WTC11 (cell line): ENCODE results near the gene HTR6. TPM values are rescaled to one million over a fixed set of nuclear protein-coding genes. Genes with fewer than 3 reads are reported as not detected.

ENCODE experiments used
- ATAC-seq: fragments of 200-7000 bp; cut with Tn5 transposase; 2 replicates; pipeline ENCODE4 v1.10.0; 2021; ENCODE audit warnings: mild to moderate bottlenecking, moderate library complexity
- CTCF ChIA-PET: fragments of 300-600 bp; sonication (Branson Sonifier 250); formaldehyde crosslinking; loops from one replicate; lab custom pipeline; 2021; ENCODE audit warnings: antibody characterized with exemption; lab: Charles Lee
- POLR2A ChIA-PET: fragments of 350-600 bp; sonication (Branson Sonifier 250); formaldehyde crosslinking; loops from one replicate; lab custom pipeline; 2021; ENCODE audit warnings: antibody characterized with exemption; lab: Charles Lee
- DNase-seq: peaks from one replicate; pipeline ENCODE4 v3.0.0; 2021; ENCODE audit warnings: low spot score
- H3K27ac Mint-ChIP-seq: 2 replicates; pipeline ENCODE4 v1.8.0; 2021; ENCODE audit warnings: mixed read lengths
- H3K27me3 Mint-ChIP-seq: 2 replicates; pipeline ENCODE4 v1.8.0; 2021; ENCODE audit warnings: low read depth, mild to moderate bottlenecking, moderate library complexity, mixed read lengths
- H3K36me3 Mint-ChIP-seq: 2 replicates; pipeline ENCODE4 v1.8.0; 2021; ENCODE audit warnings: mixed read lengths
- H3K4me1 Mint-ChIP-seq: 2 replicates; pipeline ENCODE4 v1.8.0; 2022; ENCODE audit warnings: mixed read lengths
- H3K4me3 Mint-ChIP-seq: 2 replicates; pipeline ENCODE4 v1.8.0; 2021; ENCODE audit warnings: mild to moderate bottlenecking, moderate library complexity, mixed read lengths
- H3K9me3 Mint-ChIP-seq: 2 replicates; pipeline ENCODE4 v1.8.0; 2021; ENCODE audit warnings: mixed read lengths
- CREB1 ChIP-seq: sonication (generic); formaldehyde crosslinking; IDR thresholded peaks from 2 replicates; pipeline ENCODE4 v1.8.0; 2023; ENCODE audit warnings: mild to moderate bottlenecking, missing genetic modification reagents
- FOXJ3 ChIP-seq: sonication (generic); formaldehyde crosslinking; IDR thresholded peaks from 2 replicates; pipeline ENCODE4 v1.9.0; 2021; ENCODE audit warnings: missing genetic modification reagents, mild to moderate bottlenecking, borderline replicate concordance
- FOXP1 ChIP-seq: sonication (generic); formaldehyde crosslinking; IDR thresholded peaks from 2 replicates; pipeline ENCODE4 v1.8.0; 2022; ENCODE audit warnings: missing genetic modification reagents, mild to moderate bottlenecking, moderate library complexity, borderline replicate concordance
- GABPB1 ChIP-seq: sonication (generic); formaldehyde crosslinking; IDR thresholded peaks from 2 replicates; pipeline ENCODE4 v1.8.1; 2023; ENCODE audit warnings: mild to moderate bottlenecking, missing genetic modification reagents
- GRHL2 ChIP-seq: fragments of 250-450 bp; sonication (Bioruptor Pico); IDR thresholded peaks from 2 replicates; pipeline ENCODE4 v1.8.0; 2022; ENCODE audit warnings: mild to moderate bottlenecking, moderate library complexity; ENCODE audit not compliant: insufficient replicate concordance, severe bottlenecking
- GTF2I ChIP-seq: fragments of 250-450 bp; sonication (Bioruptor Pico); conservative IDR thresholded peaks from 2 replicates; pipeline ENCODE4 v1.4.0; 2021; ENCODE audit warnings: mild to moderate bottlenecking
- MYBL2 ChIP-seq: sonication (generic); formaldehyde crosslinking; IDR thresholded peaks from 2 replicates; pipeline ENCODE4 v1.8.1; 2023; ENCODE audit warnings: mild to moderate bottlenecking, moderate library complexity, missing genetic modification reagents
- NR3C1 ChIP-seq: sonication (generic); formaldehyde crosslinking; conservative IDR thresholded peaks from 2 replicates; pipeline ENCODE4 v1.8.1; 2023; ENCODE audit warnings: low read depth, mild to moderate bottlenecking, missing genetic modification reagents
- OVOL2 ChIP-seq: fragments of 250-450 bp; sonication (Bioruptor Pico); IDR thresholded peaks from 2 replicates; pipeline ENCODE4 v1.9.0; 2021; ENCODE audit warnings: mild to moderate bottlenecking, borderline replicate concordance
- PRDM15 ChIP-seq: sonication (generic); formaldehyde crosslinking; IDR thresholded peaks from 2 replicates; pipeline ENCODE4 v1.8.0; 2022; ENCODE audit warnings: missing genetic modification reagents
- RELA ChIP-seq: sonication (generic); formaldehyde crosslinking; IDR thresholded peaks from 2 replicates; pipeline ENCODE4 v1.8.1; 2022; ENCODE audit warnings: missing genetic modification reagents, mild to moderate bottlenecking, borderline replicate concordance
- SMAD3 ChIP-seq: sonication (generic); formaldehyde crosslinking; IDR thresholded peaks from 2 replicates; pipeline ENCODE4 v1.8.0; 2022; ENCODE audit warnings: missing genetic modification reagents, mild to moderate bottlenecking, borderline replicate concordance
- ZBTB21 ChIP-seq: sonication (generic); formaldehyde crosslinking; IDR thresholded peaks from 2 replicates; pipeline ENCODE4 v1.8.1; 2023; ENCODE audit warnings: mild to moderate bottlenecking, missing genetic modification reagents, borderline replicate concordance
- ZNF281 ChIP-seq: sonication (generic); formaldehyde crosslinking; IDR thresholded peaks from 2 replicates; pipeline ENCODE4 v1.8.0; 2023; ENCODE audit warnings: mild to moderate bottlenecking, missing genetic modification reagents
- ZNF396 ChIP-seq: fragments of 250-450 bp; sonication (Bioruptor Pico); IDR thresholded peaks from 2 replicates; pipeline ENCODE4 v1.8.0; 2021; ENCODE audit warnings: mild to moderate bottlenecking, moderate library complexity, borderline replicate concordance
- ZNF416 ChIP-seq: fragments of 250-450 bp; sonication (Bioruptor Pico); IDR thresholded peaks from 2 replicates; pipeline ENCODE4 v1.9.0; 2021; ENCODE audit warnings: mild to moderate bottlenecking, inconsistent platforms
- total RNA-seq: library from RNA; stranded (reverse); gene quantifications from 3 replicates; pipeline ENCODE4 v1.2.3, GENCODE V29; 2021
- TF ChIP-seq, protein P1 (sequence below): fragments of 250-450 bp; sonication (Bioruptor Pico); IDR thresholded peaks from 2 replicates; pipeline ENCODE4 v1.9.0; 2021; ENCODE audit warnings: mild to moderate bottlenecking, borderline replicate concordance

Gene HTR6
- total RNA-seq, 1 experiment from 2014 or later = 0.90 TPM

DNA sequence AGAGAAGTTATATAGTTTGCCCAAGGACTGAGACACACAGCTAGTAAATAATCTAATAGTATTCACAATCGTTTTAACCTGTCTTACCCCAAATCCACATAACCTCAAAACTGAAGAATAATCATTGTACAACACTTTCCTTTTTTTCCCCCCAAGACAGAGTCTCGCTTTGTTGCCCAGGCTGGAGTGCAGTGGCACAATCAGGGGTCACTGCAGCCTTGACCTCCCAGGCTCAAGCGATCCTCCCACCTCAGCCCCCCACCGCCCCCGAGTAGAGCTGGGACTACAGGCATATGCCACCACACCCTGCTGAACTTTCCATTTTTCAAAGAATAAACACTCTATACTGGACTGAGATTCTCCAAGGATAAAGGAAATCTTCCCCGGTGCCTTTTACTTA lies 49.2 kb upstream of the HTR6 start (continued):
- TF ChIP-seq PRDM15 (CRISPR knock-in tag) = no peak
- TF ChIP-seq CREB1 (CRISPR knock-in tag) = no peak
- no peak for TF ChIP-seq ZNF396 (CRISPR knock-in tag)
- no peak for TF ChIP-seq SMAD3
- no peak for TF ChIP-seq GABPB1 (CRISPR knock-in tag)

DNA sequence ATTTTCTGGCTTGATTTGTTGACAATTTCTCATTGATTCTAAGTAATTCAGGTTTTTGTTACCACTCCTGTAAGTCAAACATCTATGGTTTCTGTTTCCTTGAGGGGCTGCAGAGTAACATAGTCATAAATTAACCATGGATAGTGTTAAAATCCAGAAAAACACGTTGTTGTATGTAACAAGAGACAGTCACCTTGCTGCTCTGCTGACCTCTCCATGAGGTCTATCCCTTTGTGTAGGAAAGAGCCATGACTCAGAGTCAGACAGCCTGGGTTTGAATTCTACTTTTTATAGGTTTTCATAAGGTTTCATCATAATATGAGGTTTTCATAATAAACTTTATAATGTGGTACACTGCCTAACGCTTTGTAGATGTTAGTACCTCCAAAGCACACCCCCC lies 48.2 kb upstream of the HTR6 start:
- no peaks in the 10 kb centered on the region for H3K36me3 Mint-ChIP-seq
- H3K27ac Mint-ChIP-seq = 0 out of 2 replicates have a peak overlapping the region, but pooled peaks have one; percentile 24
- ATAC-seq (no peak), DNase-seq (no peak)
- ChIA-PET POLR2A (no interaction called here), CTCF (no interaction called here)
- no peaks in the 10 kb centered on the region; the same call in 1 of the 2 replicates for H3K27me3 Mint-ChIP-seq
- TF ChIP-seq GRHL2 (CRISPR knock-in tag) (no peak), PRDM15 (CRISPR knock-in tag) (no peak), MYBL2 (CRISPR knock-in tag) (no peak), OVOL2 (CRISPR knock-in tag) (no peak), FOXP1 (no peak), ZBTB21 (no peak), GTF2I (CRISPR knock-in tag) (no peak), FOXJ3 (CRISPR knock-in tag) (no peak), ZNF281 (CRISPR knock-in tag) (no peak), NR3C1 (CRISPR knock-in tag) (no peak), ZNF416 (CRISPR knock-in tag) (no peak), RELA (CRISPR knock-in tag) (no peak)
- TF ChIP-seq, protein P1, sequence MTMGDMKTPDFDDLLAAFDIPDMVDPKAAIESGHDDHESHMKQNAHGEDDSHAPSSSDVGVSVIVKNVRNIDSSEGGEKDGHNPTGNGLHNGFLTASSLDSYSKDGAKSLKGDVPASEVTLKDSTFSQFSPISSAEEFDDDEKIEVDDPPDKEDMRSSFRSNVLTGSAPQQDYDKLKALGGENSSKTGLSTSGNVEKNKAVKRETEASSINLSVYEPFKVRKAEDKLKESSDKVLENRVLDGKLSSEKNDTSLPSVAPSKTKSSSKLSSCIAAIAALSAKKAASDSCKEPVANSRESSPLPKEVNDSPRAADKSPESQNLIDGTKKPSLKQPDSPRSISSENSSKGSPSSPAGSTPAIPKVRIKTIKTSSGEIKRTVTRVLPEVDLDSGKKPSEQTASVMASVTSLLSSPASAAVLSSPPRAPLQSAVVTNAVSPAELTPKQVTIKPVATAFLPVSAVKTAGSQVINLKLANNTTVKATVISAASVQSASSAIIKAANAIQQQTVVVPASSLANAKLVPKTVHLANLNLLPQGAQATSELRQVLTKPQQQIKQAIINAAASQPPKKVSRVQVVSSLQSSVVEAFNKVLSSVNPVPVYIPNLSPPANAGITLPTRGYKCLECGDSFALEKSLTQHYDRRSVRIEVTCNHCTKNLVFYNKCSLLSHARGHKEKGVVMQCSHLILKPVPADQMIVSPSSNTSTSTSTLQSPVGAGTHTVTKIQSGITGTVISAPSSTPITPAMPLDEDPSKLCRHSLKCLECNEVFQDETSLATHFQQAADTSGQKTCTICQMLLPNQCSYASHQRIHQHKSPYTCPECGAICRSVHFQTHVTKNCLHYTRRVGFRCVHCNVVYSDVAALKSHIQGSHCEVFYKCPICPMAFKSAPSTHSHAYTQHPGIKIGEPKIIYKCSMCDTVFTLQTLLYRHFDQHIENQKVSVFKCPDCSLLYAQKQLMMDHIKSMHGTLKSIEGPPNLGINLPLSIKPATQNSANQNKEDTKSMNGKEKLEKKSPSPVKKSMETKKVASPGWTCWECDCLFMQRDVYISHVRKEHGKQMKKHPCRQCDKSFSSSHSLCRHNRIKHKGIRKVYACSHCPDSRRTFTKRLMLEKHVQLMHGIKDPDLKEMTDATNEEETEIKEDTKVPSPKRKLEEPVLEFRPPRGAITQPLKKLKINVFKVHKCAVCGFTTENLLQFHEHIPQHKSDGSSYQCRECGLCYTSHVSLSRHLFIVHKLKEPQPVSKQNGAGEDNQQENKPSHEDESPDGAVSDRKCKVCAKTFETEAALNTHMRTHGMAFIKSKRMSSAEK (CRISPR knock-in tag) = no peak
- H3K4me3 Mint-ChIP-seq = no peak overlapping the region
- H3K4me1 Mint-ChIP-seq = peaks cover 24% of the 10 kb centered on the region
- no peaks in the 10 kb centered on the region for H3K9me3 Mint-ChIP-seq
